IPS-20b (cell line): Measurements from ENCODE around the gene SLC10A7.

ENCODE experiments used
- H3K27ac ChIP-seq: one replicate; pipeline ENCODE4 v1.5.1; 2013; ENCODE audit warnings: low read length
- H3K27me3 ChIP-seq: 2 replicates; pipeline ENCODE4 v1.6.1; 2013; ENCODE audit warnings: mild to moderate bottlenecking, low read length, inconsistent platforms; ENCODE audit not compliant: insufficient read depth
- H3K36me3 ChIP-seq: 2 replicates; pipeline ENCODE4 v1.6.1; 2013; ENCODE audit warnings: low read depth, mild to moderate bottlenecking, inconsistent platforms, low read length, moderate library complexity; ENCODE audit not compliant: insufficient read depth
- H3K4me1 ChIP-seq: 2 replicates; pipeline ENCODE4 v1.6.1; 2013; ENCODE audit warnings: mild to moderate bottlenecking, control low read depth, inconsistent platforms, low read length, moderate library complexity; ENCODE audit not compliant: insufficient read depth
- H3K4me3 ChIP-seq: 2 replicates; pipeline ENCODE4 v1.5.1; 2013; ENCODE audit warnings: mild to moderate bottlenecking, low read length, inconsistent platforms
- H3K9ac ChIP-seq: 2 replicates; pipeline ENCODE4 v1.6.1; 2013; ENCODE audit warnings: low read depth, mild to moderate bottlenecking, inconsistent platforms, low read length, moderate library complexity
- H3K9me3 ChIP-seq: 2 replicates; pipeline ENCODE4 v1.6.1; 2013; ENCODE audit warnings: mild to moderate bottlenecking, low read depth, low read length, inconsistent platforms; ENCODE audit not compliant: insufficient read depth

SLC10A7 gene

GRCh38 chr4:146329050-146329716, 192.6 kb downstream of the SLC10A7 start:
- Histone ChIP-seq H3K9me3 (no peaks in the 10 kb centered on the region), H3K4me3 (no peak overlapping the region), H3K36me3 (no peaks in the 10 kb centered on the region), H3K4me1 (no peaks in the 10 kb centered on the region), H3K27me3 (no peaks in the 10 kb centered on the region), H3K9ac (no peak overlapping the region), H3K27ac (no peak overlapping the region)

GRCh38 chr4:146327859-146328650, 193.7 kb downstream of the SLC10A7 start:
- Histone ChIP-seq H3K9ac (no peak overlapping the region), H3K27ac (no peak overlapping the region), H3K4me3 (no peak overlapping the region), H3K27me3 (no peaks in the 10 kb centered on the region), H3K36me3 (no peaks in the 10 kb centered on the region), H3K4me1 (no peaks in the 10 kb centered on the region), H3K9me3 (no peaks in the 10 kb centered on the region)

GRCh38 chr4:146318894-146319293, 202.8 kb downstream of the SLC10A7 start:
- Histone ChIP-seq H3K36me3 (no peaks in the 10 kb centered on the region), H3K27me3 (no peaks in the 10 kb centered on the region; the same call in 1 of the 2 replicates), H3K4me3 (no peak overlapping the region), H3K9ac (no peak overlapping the region), H3K4me1 (no peaks in the 10 kb centered on the region), H3K27ac (no peak overlapping the region), H3K9me3 (no peaks in the 10 kb centered on the region)

- H3K4me1 ChIP-seq: no peaks in the 10 kb centered on the region
- H3K27ac ChIP-seq: no peak overlapping the region
- no peaks in the 10 kb centered on the region for H3K36me3 ChIP-seq
- no peaks in the 10 kb centered on the region; the same call in 1 of the 2 replicates for H3K27me3 ChIP-seq
- no peak overlapping the region for H3K4me3 ChIP-seq
- no peaks in the 10 kb centered on the region for H3K9me3 ChIP-seq
- no peak overlapping the region for H3K9ac ChIP-seq
Observed at GRCh38 chr4:146317783-146318182, 204.0 kb downstream of the SLC10A7 start.

- Histone ChIP-seq H3K4me1 (no peaks in the 10 kb centered on the region), H3K4me3 (no peak overlapping the region), H3K9ac (no peak overlapping the region), H3K27ac (no peak overlapping the region), H3K9me3 (no peaks in the 10 kb centered on the region), H3K36me3 (no peaks in the 10 kb centered on the region), H3K27me3 (no peaks in the 10 kb centered on the region)
Observed at GRCh38 chr4:146315184-146315583, 206.6 kb downstream of the SLC10A7 start.

GRCh38 chr4:146311238-146311970, 210.3 kb downstream of the SLC10A7 start:
- no peak overlapping the region for H3K4me3 ChIP-seq
- H3K27ac ChIP-seq: no peak overlapping the region
- no peaks in the 10 kb centered on the region for H3K4me1 ChIP-seq
- no peaks in the 10 kb centered on the region for H3K9me3 ChIP-seq
- no peaks in the 10 kb centered on the region for H3K36me3 ChIP-seq
- H3K9ac ChIP-seq: no peak overlapping the region
- H3K27me3 ChIP-seq: no peaks in the 10 kb centered on the region

- Histone ChIP-seq H3K4me3 (no peak overlapping the region), H3K9me3 (no peaks in the 10 kb centered on the region), H3K36me3 (no peaks in the 10 kb centered on the region), H3K9ac (no peak overlapping the region), H3K27ac (no peak overlapping the region), H3K4me1 (no peaks in the 10 kb centered on the region), H3K27me3 (no peaks in the 10 kb centered on the region)
Observed at GRCh38 chr4:146310319-146311021, 211.3 kb downstream of the SLC10A7 start.

- H3K27me3 ChIP-seq: no peaks in the 10 kb centered on the region
- H3K9ac ChIP-seq: no peak overlapping the region
- H3K4me1 ChIP-seq: no peaks in the 10 kb centered on the region
- H3K36me3 ChIP-seq: no peaks in the 10 kb centered on the region
- no peaks in the 10 kb centered on the region for H3K9me3 ChIP-seq
- H3K27ac ChIP-seq: no peak overlapping the region
- no peak overlapping the region for H3K4me3 ChIP-seq
Observed at GRCh38 chr4:146308951-146309350, 212.8 kb downstream of the SLC10A7 start.

- H3K4me1 ChIP-seq: no peaks in the 10 kb centered on the region
- no peak overlapping the region for H3K27ac ChIP-seq
- H3K36me3 ChIP-seq: no peaks in the 10 kb centered on the region
- H3K9ac ChIP-seq: no peak overlapping the region
- H3K27me3 ChIP-seq: no peaks in the 10 kb centered on the region
- H3K9me3 ChIP-seq: no peaks in the 10 kb centered on the region
- H3K4me3 ChIP-seq: no peak overlapping the region
Observed at GRCh38 chr4:146302822-146303221, 218.9 kb downstream of the SLC10A7 start.

DNA sequence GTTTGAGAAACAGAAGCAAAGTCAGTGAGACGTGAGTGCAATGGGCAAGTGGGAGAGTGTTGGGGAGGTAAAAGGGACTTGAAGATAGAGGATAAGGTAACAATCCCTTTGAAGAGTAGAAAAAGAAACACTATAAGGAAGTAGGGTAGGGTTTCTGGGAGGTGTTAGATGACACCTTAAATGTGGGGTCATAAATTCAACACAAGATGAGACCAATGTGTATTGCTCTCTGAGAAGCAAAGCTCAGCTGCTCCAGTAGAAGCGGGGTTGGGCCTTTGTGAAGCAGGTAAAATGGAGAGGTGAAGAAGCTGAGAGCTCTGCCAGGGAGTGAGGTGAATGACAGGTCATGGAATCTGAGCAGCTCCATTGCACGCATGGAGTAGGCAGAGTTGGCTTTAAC, 222.1 kb downstream of the SLC10A7 start:
- no peak overlapping the region for H3K27ac ChIP-seq
- H3K4me3 ChIP-seq: no peak overlapping the region
- H3K4me1 ChIP-seq: no peaks in the 10 kb centered on the region
- no peaks in the 10 kb centered on the region for H3K27me3 ChIP-seq
- H3K36me3 ChIP-seq: no peaks in the 10 kb centered on the region
- no peak overlapping the region for H3K9ac ChIP-seq
- no peaks in the 10 kb centered on the region for H3K9me3 ChIP-seq

GRCh38 chr4:146294776-146295175, 227.0 kb downstream of the SLC10A7 start:
- H3K36me3 ChIP-seq: no peaks in the 10 kb centered on the region
- H3K9me3 ChIP-seq: no peaks in the 10 kb centered on the region
- no peak overlapping the region for H3K27ac ChIP-seq
- H3K27me3 ChIP-seq: no peaks in the 10 kb centered on the region
- no peak overlapping the region for H3K9ac ChIP-seq
- no peak overlapping the region for H3K4me3 ChIP-seq
- no peaks in the 10 kb centered on the region for H3K4me1 ChIP-seq
